Measurements from ENCODE around the gene CRTAP. TPM values are rescaled to one million over a fixed set of nuclear protein-coding genes. Genes with fewer than 3 reads are reported as not detected.

Gene CRTAP
- total and polyA plus RNA-seq, 4 donors: 63.2 to 125 (median 92.7) TPM

- no CpG with 5 or more reads among the region's 2 CpGs for WGBS (ENCODE audit: insufficient coverage)
- Histone ChIP-seq H3K9me3 (ENCODE audit: control insufficient read depth, insufficient read depth, low read length) (no peaks in the 10 kb centered on the region), H3K4me3 (ENCODE audit: low read depth, low read length) (no peak overlapping the region), H3K27ac (ENCODE audit: low read depth, low read length) (no peak overlapping the region), H3K36me3 (ENCODE audit: control insufficient read depth, insufficient read depth, low read length) (no peaks in the 10 kb centered on the region), H3K27me3 (ENCODE audit: control insufficient read depth, insufficient read depth, low read length) (no peaks in the 10 kb centered on the region), H3K4me1 (ENCODE audit: control insufficient read depth, insufficient read depth, low read length) (no peaks in the 10 kb centered on the region)
- DNase-seq (ENCODE audit: low read depth in 4 of 6, low spot score in 6 of 6): no peak
Measured at GRCh38 chr3:33166095-33166494, 52.3 kb downstream of the CRTAP start.

GRCh38 chr3:33167284-33167683 lies 53.5 kb downstream of the CRTAP start:
- Histone ChIP-seq H3K4me3 (ENCODE audit: low read depth, low read length) (no peak overlapping the region), H3K27me3 (ENCODE audit: control insufficient read depth, insufficient read depth, low read length) (no peaks in the 10 kb centered on the region), H3K4me1 (ENCODE audit: control insufficient read depth, insufficient read depth, low read length) (no peaks in the 10 kb centered on the region), H3K36me3 (ENCODE audit: control insufficient read depth, insufficient read depth, low read length) (no peaks in the 10 kb centered on the region), H3K27ac (ENCODE audit: low read depth, low read length) (no peak overlapping the region), H3K9me3 (ENCODE audit: control insufficient read depth, insufficient read depth, low read length) (no peaks in the 10 kb centered on the region)
- 88% methylated on average over 1 of the region's 3 CpGs for WGBS (ENCODE audit: insufficient coverage)
- no peak for DNase-seq (ENCODE audit: low read depth in 4 of 6, low spot score in 6 of 6)

GRCh38 chr3:33167716-33168336 lies 54.0 kb downstream of the CRTAP start:
- Histone ChIP-seq H3K4me1 (ENCODE audit: control insufficient read depth, insufficient read depth, low read length) (no peaks in the 10 kb centered on the region), H3K36me3 (ENCODE audit: control insufficient read depth, insufficient read depth, low read length) (no peaks in the 10 kb centered on the region), H3K27ac (ENCODE audit: low read depth, low read length) (no peak overlapping the region), H3K9me3 (ENCODE audit: control insufficient read depth, insufficient read depth, low read length) (no peaks in the 10 kb centered on the region), H3K27me3 (ENCODE audit: control insufficient read depth, insufficient read depth, low read length) (no peaks in the 10 kb centered on the region), H3K4me3 (ENCODE audit: low read depth, low read length) (no peak overlapping the region)
- WGBS (ENCODE audit: insufficient coverage): 70% methylated on average over 2 of the region's 3 CpGs
- DNase-seq (ENCODE audit: low read depth in 4 of 6, low spot score in 6 of 6): no peak

GRCh38 chr3:33170531-33170930 lies 56.7 kb downstream of the CRTAP start:
- Histone ChIP-seq H3K9me3 (ENCODE audit: control insufficient read depth, insufficient read depth, low read length) (no peaks in the 10 kb centered on the region), H3K4me3 (ENCODE audit: low read depth, low read length) (no peak overlapping the region), H3K27ac (ENCODE audit: low read depth, low read length) (no peak overlapping the region), H3K36me3 (ENCODE audit: control insufficient read depth, insufficient read depth, low read length) (no peaks in the 10 kb centered on the region), H3K27me3 (ENCODE audit: control insufficient read depth, insufficient read depth, low read length) (no peaks in the 10 kb centered on the region), H3K4me1 (ENCODE audit: control insufficient read depth, insufficient read depth, low read length) (peaks cover 5% of the 10 kb centered on the region)
- WGBS (ENCODE audit: insufficient coverage): 91% methylated on average over 4 of the region's 6 CpGs
- no peak for DNase-seq (ENCODE audit: low read depth in 4 of 6, low spot score in 6 of 6)

- Histone ChIP-seq H3K4me1 (ENCODE audit: control insufficient read depth, insufficient read depth, low read length) (peaks cover 5% of the 10 kb centered on the region), H3K27ac (ENCODE audit: low read depth, low read length) (no peak overlapping the region), H3K9me3 (ENCODE audit: control insufficient read depth, insufficient read depth, low read length) (no peaks in the 10 kb centered on the region), H3K27me3 (ENCODE audit: control insufficient read depth, insufficient read depth, low read length) (no peaks in the 10 kb centered on the region), H3K36me3 (ENCODE audit: control insufficient read depth, insufficient read depth, low read length) (no peaks in the 10 kb centered on the region), H3K4me3 (ENCODE audit: low read depth, low read length) (no peak overlapping the region)
- DNase-seq (ENCODE audit: low read depth in 4 of 6, low spot score in 6 of 6): no peak
- WGBS (ENCODE audit: insufficient coverage): 88% methylated on average over 4 of the region's 4 CpGs
Measured at GRCh38 chr3:33171580-33171979, 57.8 kb downstream of the CRTAP start.

GRCh38 chr3:33173103-33173502 lies 59.3 kb downstream of the CRTAP start:
- Histone ChIP-seq H3K4me3 (ENCODE audit: low read depth, low read length) (no peak overlapping the region), H3K4me1 (ENCODE audit: control insufficient read depth, insufficient read depth, low read length) (peaks cover 5% of the 10 kb centered on the region), H3K27ac (ENCODE audit: low read depth, low read length) (no peak overlapping the region), H3K9me3 (ENCODE audit: control insufficient read depth, insufficient read depth, low read length) (no peaks in the 10 kb centered on the region), H3K36me3 (ENCODE audit: control insufficient read depth, insufficient read depth, low read length) (no peaks in the 10 kb centered on the region), H3K27me3 (ENCODE audit: control insufficient read depth, insufficient read depth, low read length) (no peaks in the 10 kb centered on the region)
- no peak for DNase-seq (ENCODE audit: low read depth in 4 of 6, low spot score in 6 of 6)
- 52% methylated on average over 2 of the region's 2 CpGs for WGBS (ENCODE audit: insufficient coverage)

- H3K27me3 ChIP-seq (ENCODE audit: control insufficient read depth, insufficient read depth, low read length): no peaks in the 10 kb centered on the region
- no peak for DNase-seq (ENCODE audit: low read depth in 4 of 6, low spot score in 6 of 6)
- H3K9me3 ChIP-seq (ENCODE audit: control insufficient read depth, insufficient read depth, low read length): no peaks in the 10 kb centered on the region
- H3K36me3 ChIP-seq (ENCODE audit: control insufficient read depth, insufficient read depth, low read length): no peaks in the 10 kb centered on the region
- H3K4me3 ChIP-seq (ENCODE audit: low read depth, low read length): no peak overlapping the region
- H3K4me1 ChIP-seq (ENCODE audit: control insufficient read depth, insufficient read depth, low read length): peaks cover 5% of the 10 kb centered on the region
- no peak overlapping the region for H3K27ac ChIP-seq (ENCODE audit: low read depth, low read length)
- WGBS (ENCODE audit: insufficient coverage): 91% methylated on average over 4 of the region's 4 CpGs
Measured at GRCh38 chr3:33173672-33174071, 59.9 kb downstream of the CRTAP start.

- Histone ChIP-seq H3K4me1 (ENCODE audit: control insufficient read depth, insufficient read depth, low read length) (peaks cover 5% of the 10 kb centered on the region), H3K9me3 (ENCODE audit: control insufficient read depth, insufficient read depth, low read length) (no peaks in the 10 kb centered on the region), H3K4me3 (ENCODE audit: low read depth, low read length) (no peak overlapping the region), H3K27me3 (ENCODE audit: control insufficient read depth, insufficient read depth, low read length) (no peaks in the 10 kb centered on the region), H3K36me3 (ENCODE audit: control insufficient read depth, insufficient read depth, low read length) (no peaks in the 10 kb centered on the region), H3K27ac (ENCODE audit: low read depth, low read length) (no peak overlapping the region)
- DNase-seq (ENCODE audit: low read depth in 4 of 6, low spot score in 6 of 6): no peak
- WGBS (ENCODE audit: insufficient coverage): 94% methylated on average over 2 of the region's 4 CpGs
Measured at GRCh38 chr3:33174095-33174494, 60.3 kb downstream of the CRTAP start.

GRCh38 chr3:33174711-33175414 lies 61.0 kb downstream of the CRTAP start:
- Histone ChIP-seq H3K27ac (ENCODE audit: low read depth, low read length) (no peak overlapping the region), H3K27me3 (ENCODE audit: control insufficient read depth, insufficient read depth, low read length) (no peaks in the 10 kb centered on the region), H3K4me1 (ENCODE audit: control insufficient read depth, insufficient read depth, low read length) (peaks cover 5% of the 10 kb centered on the region), H3K36me3 (ENCODE audit: control insufficient read depth, insufficient read depth, low read length) (no peaks in the 10 kb centered on the region), H3K4me3 (ENCODE audit: low read depth, low read length) (no peak overlapping the region), H3K9me3 (ENCODE audit: control insufficient read depth, insufficient read depth, low read length) (no peaks in the 10 kb centered on the region)
- WGBS (ENCODE audit: insufficient coverage): 90% methylated on average over 15 of the region's 19 CpGs
- peak in 2 of 6 donors; percentile 50 to 54 for DNase-seq (ENCODE audit: low read depth in 4 of 6, low spot score in 6 of 6)

- DNase-seq (ENCODE audit: low read depth in 4 of 6, low spot score in 6 of 6): no peak
- no peaks in the 10 kb centered on the region for H3K9me3 ChIP-seq (ENCODE audit: control insufficient read depth, insufficient read depth, low read length)
- H3K36me3 ChIP-seq (ENCODE audit: control insufficient read depth, insufficient read depth, low read length): no peaks in the 10 kb centered on the region
- H3K4me1 ChIP-seq (ENCODE audit: control insufficient read depth, insufficient read depth, low read length): peaks cover under 1% of the 10 kb centered on the region
- H3K4me3 ChIP-seq (ENCODE audit: low read depth, low read length): no peak overlapping the region
- no CpG with 5 or more reads among the region's 1 CpG for WGBS (ENCODE audit: insufficient coverage)
- no peak overlapping the region for H3K27ac ChIP-seq (ENCODE audit: low read depth, low read length)
- H3K27me3 ChIP-seq (ENCODE audit: control insufficient read depth, insufficient read depth, low read length): no peaks in the 10 kb centered on the region
Measured at GRCh38 chr3:33179132-33179531, 65.3 kb downstream of the CRTAP start.
